GM23338 (cell line): ENCODE data around the gene NR4A1.

Experiments
- CREB1 ChIP-seq: fragments of 250-450 bp; sonication (Bioruptor Pico); IDR thresholded peaks from 2 replicates; pipeline ENCODE4 v1.5.0; 2020; ENCODE audit warnings: low read depth, mild to moderate bottlenecking, moderate library complexity
- CTCF ChIP-seq, 2 experiments: fragments of 200-600 bp in 1 of 2; sonication (generic) in 1 of 2; conservative IDR thresholded peaks; 2 replicates each; pipeline versions ENCODE4 v1.5.1 to v1.6.1; 2016 to 2017; ENCODE audit warnings: antibody characterized with exemption in 2 of 2, low read depth in 2 of 2, mild to moderate bottlenecking in 2 of 2, moderate library complexity in 1 of 2
- ETS1 ChIP-seq: IDR thresholded peaks from 2 replicates; pipeline ENCODE4 v1.6.1; 2016; ENCODE audit warnings: antibody characterized with exemption
- EZH2 ChIP-seq: fragments of 200-600 bp; sonication (generic); IDR thresholded peaks from one replicate; pipeline ENCODE4 v1.8.0; 2017; ENCODE audit warnings: antibody characterized with exemption, mild to moderate bottlenecking, low read depth; ENCODE audit not compliant: unreplicated experiment
- EZH2phosphoT487 ChIP-seq: fragments of 200-600 bp; sonication (generic); IDR thresholded peaks from one replicate; pipeline ENCODE4 v1.8.1; 2018; ENCODE audit warnings: antibody characterized with exemption; ENCODE audit not compliant: unreplicated experiment
- JUNB ChIP-seq: IDR thresholded peaks from one replicate; pipeline ENCODE4 v1.6.1; 2016; ENCODE audit warnings: antibody characterized with exemption; ENCODE audit not compliant: unreplicated experiment
- POLR2AphosphoS5 ChIP-seq: IDR thresholded peaks from 2 replicates; pipeline ENCODE4 v1.6.1; 2016; ENCODE audit warnings: antibody characterized with exemption, low read depth
- REST ChIP-seq: IDR thresholded peaks from one replicate; pipeline ENCODE4 v1.6.1; 2018; ENCODE audit warnings: antibody characterized with exemption; ENCODE audit not compliant: unreplicated experiment
- ZNF114 ChIP-seq: fragments of 250-450 bp; sonication (Bioruptor Pico); IDR thresholded peaks from 2 replicates; pipeline ENCODE4 v1.5.0; 2020; ENCODE audit warnings: mild to moderate bottlenecking, moderate library complexity
- ZNF331 ChIP-seq: fragments of 250-450 bp; sonication (Bioruptor Pico); IDR thresholded peaks from 2 replicates; pipeline ENCODE4 v1.5.0; 2020; ENCODE audit warnings: low read depth, mild to moderate bottlenecking, moderate library complexity

GRCh38 chr12:52085682-52086180 lies 34.5 kb downstream of the NR4A1 start:
- TF ChIP-seq CTCF (conservative IDR thresholded peaks at IDR 0.05; ENCODE audit: low read depth in 2 of 2) (no peak), JUNB (no peak), EZH2 (no peak), EZH2phosphoT487 (no peak), POLR2AphosphoS5 (no peak), REST (no peak), CREB1 (CRISPR knock-in tag) (no peak), ETS1 (no peak), ZNF331 (CRISPR knock-in tag) (no peak), ZNF114 (CRISPR knock-in tag) (no peak)
